DMS 273 (cell line): ENCODE measurements around the gene PCDHGA8.
"Not testable (repeated sequence)": the region's sequence is repeated elsewhere in the genome, so short reads cannot be mapped to it uniquely, and the experiment has no call there.

ENCODE experiments used
- DNase-seq: peaks from one replicate; lab custom pipeline; 2025; ENCODE audit not compliant: unreplicated experiment; lab: John Stamatoyannopoulos, UW

The PCDHGA8 gene

GRCh38 chr5:141430332-141431113 lies 38.1 kb downstream of the PCDHGA8 start, which contains the start of gene PCDHGA12:
Gene PCDHGA12, plus strand, starts transcription at chr5:141430507. Its CDS starts 253 bp downstream, at chr5:141430760.
- DNase-seq: no peak

GRCh38 chr5:141431286-141431685 lies 38.9 kb downstream of the PCDHGA8 start:
- no peak for DNase-seq

GRCh38 chr5:141432308-141432707 lies 39.9 kb downstream of the PCDHGA8 start:
- DNase-seq: not testable (repeated sequence)

- not testable (repeated sequence) for DNase-seq
Measured at GRCh38 chr5:141432726-141433125, 40.3 kb downstream of the PCDHGA8 start.

- DNase-seq: no peak
Measured at GRCh38 chr5:141434006-141434405, 41.6 kb downstream of the PCDHGA8 start.

GRCh38 chr5:141437221-141437620 lies 44.8 kb downstream of the PCDHGA8 start:
- DNase-seq: no peak

GRCh38 chr5:141439411-141440141 lies 47.1 kb downstream of the PCDHGA8 start:
- DNase-seq: no peak

- no peak for DNase-seq
Measured at GRCh38 chr5:141440341-141440740, 47.9 kb downstream of the PCDHGA8 start.

GRCh38 chr5:141441571-141442170 lies 49.2 kb downstream of the PCDHGA8 start:
- DNase-seq: no peak
